ENCODE results near the gene GPR78. TPM values are rescaled to one million over a fixed set of nuclear protein-coding genes. Genes with fewer than 3 reads are reported as not detected.

The GPR78 gene
- total and polyA plus RNA-seq, 2 of the 8 experiments (the other 6 are each of a cell fraction or from before 2014, with no cell fraction given): 1.0 to 3.0 TPM

- no peak for TF ChIP-seq USF2 (IDR thresholded peaks at IDR 0.05; ENCODE audit: low read length)
- no peak for TF ChIP-seq BACH1 (IDR thresholded peaks at IDR 0.05; ENCODE audit: low read length)
Observed at GRCh38 chr4:8607603-8608481, 27.6 kb downstream of the GPR78 start (continued).

All from H1 (cell line).